Mesendoderm (in vitro differentiated cells): ENCODE data around the gene YIF1A.
"Not testable (repeated sequence)": the region's sequence is repeated elsewhere in the genome, so short reads cannot be mapped to it uniquely, and the experiment has no call there.

Experiments used
- DNase-seq: peaks from one replicate; pipeline ENCODE4 v3.0.0; 2013
- H2AK5ac ChIP-seq: 2 replicates; pipeline ENCODE4 v1.6.1; 2013; ENCODE audit warnings: low read length, inconsistent platforms
- H2BK120ac ChIP-seq: 2 replicates; pipeline ENCODE4 v1.6.1; 2013; ENCODE audit warnings: low read depth, mild to moderate bottlenecking, low read length, moderate library complexity, mixed read lengths
- H2BK15ac ChIP-seq: replicated peaks from 2 replicates; pipeline ENCODE4 v1.6.1; 2013; ENCODE audit warnings: low read depth, mild to moderate bottlenecking, moderate library complexity
- H2BK5ac ChIP-seq: 2 replicates; pipeline ENCODE4 v1.6.1; 2013; ENCODE audit warnings: low read length, inconsistent platforms
- H3K18ac ChIP-seq: 2 replicates; pipeline ENCODE4 v1.6.1; 2013; ENCODE audit warnings: mild to moderate bottlenecking, low read length, mixed read lengths
- H3K23ac ChIP-seq: one replicate; pipeline ENCODE4 v1.6.1; 2013; ENCODE audit warnings: low read length
- H3K27ac ChIP-seq: 2 replicates; pipeline ENCODE4 v1.5.1; 2013; ENCODE audit warnings: low read depth, mild to moderate bottlenecking, inconsistent platforms, low read length, moderate library complexity
- H3K27me3 ChIP-seq: 2 replicates; pipeline ENCODE4 v1.6.1; 2013; ENCODE audit warnings: low read length, control low read depth, mild to moderate bottlenecking, inconsistent platforms; ENCODE audit not compliant: insufficient read depth, poor library complexity
- H3K36me3 ChIP-seq: 2 replicates; pipeline ENCODE4 v1.6.1; 2013; ENCODE audit warnings: low read length, inconsistent platforms; ENCODE audit not compliant: control insufficient read depth, insufficient read depth
- H3K4ac ChIP-seq: one replicate; pipeline ENCODE4 v1.6.1; 2013; ENCODE audit warnings: low read depth, mild to moderate bottlenecking, low read length, moderate library complexity
- H3K4me1 ChIP-seq: 2 replicates; pipeline ENCODE4 v1.6.1; 2013; ENCODE audit warnings: low read depth, low read length, inconsistent platforms; ENCODE audit not compliant: control insufficient read depth
- H3K4me2 ChIP-seq: 2 replicates; pipeline ENCODE4 v1.6.1; 2013; ENCODE audit warnings: low read length
- H3K4me3 ChIP-seq: 2 replicates; pipeline ENCODE4 v1.5.1; 2013; ENCODE audit warnings: mild to moderate bottlenecking, low read length
- H3K56ac ChIP-seq: one replicate; pipeline ENCODE4 v1.6.1; 2013; ENCODE audit warnings: low read length
- H3K79me1 ChIP-seq: 2 replicates; pipeline ENCODE4 v1.6.1; 2013; ENCODE audit warnings: low read length, inconsistent platforms
- H3K79me2 ChIP-seq: 2 replicates; pipeline ENCODE4 v1.6.1; 2013; ENCODE audit warnings: mild to moderate bottlenecking, low read length; ENCODE audit not compliant: control insufficient read depth, insufficient read depth
- H3K9ac ChIP-seq: 2 replicates; pipeline ENCODE4 v1.6.1; 2013; ENCODE audit warnings: low read length, inconsistent platforms
- H4K5ac ChIP-seq: one replicate; pipeline ENCODE4 v1.6.1; 2013; ENCODE audit warnings: low read length
- H4K8ac ChIP-seq: one replicate; pipeline ENCODE4 v1.6.1; 2013; ENCODE audit warnings: low read depth, mild to moderate bottlenecking, control low read depth, low read length, moderate library complexity
- WGBS: extraction: QIAGEN DNeasy Blood & Tissue Kit; methylation state at CpG from one replicate; pipeline ENCODE4 v1.1.7; 2013; ENCODE audit warnings: low lambda C conversion rate, missing lambda C conversion rate; ENCODE audit not compliant: insufficient coverage; ENCODE audit errors: extremely low coverage; 5-methylcytosine and 5-hydroxymethylcytosine counted together

YIF1A gene

GRCh38 chr11:66310803-66311440 is 22.0 kb upstream of the YIF1A start:
- peak overlapping the region; percentile 34 for H3K9ac ChIP-seq
- not testable (repeated sequence) for H4K5ac ChIP-seq, H3K4ac ChIP-seq, H3K79me2 ChIP-seq, H2BK5ac ChIP-seq, H3K18ac ChIP-seq, H3K4me2 ChIP-seq, H3K27ac ChIP-seq, H2AK5ac ChIP-seq, H3K4me3 ChIP-seq, H2BK120ac ChIP-seq, H3K36me3 ChIP-seq, H3K4me1 ChIP-seq, H4K8ac ChIP-seq, H3K79me1 ChIP-seq, H2BK15ac ChIP-seq, H3K23ac ChIP-seq, H3K27me3 ChIP-seq, DNase-seq
- WGBS: no CpG with 5 or more reads among the region's 18 CpGs
- peak overlapping the region; percentile 49 for H3K56ac ChIP-seq

DNA sequence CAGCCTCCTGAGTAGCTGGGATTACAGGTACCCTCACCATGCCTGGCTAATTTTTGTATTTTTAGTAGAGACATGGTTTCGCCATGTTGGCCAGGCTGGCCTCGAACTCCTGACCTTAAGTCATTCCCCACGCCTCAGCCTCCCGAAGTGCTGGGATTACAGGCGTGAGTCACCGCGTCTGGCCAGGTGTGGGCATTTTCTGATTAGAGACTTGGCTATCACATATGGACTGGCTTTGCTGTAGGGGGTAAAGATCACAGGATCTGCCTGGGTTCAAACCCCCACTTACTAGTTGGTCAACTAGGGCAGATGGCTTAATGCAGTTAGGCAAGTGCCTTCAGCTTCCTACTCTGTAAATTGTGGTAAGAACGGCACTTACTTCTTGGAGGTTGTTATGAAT is 21.4 kb upstream of the YIF1A start:
- Histone ChIP-seq H3K79me2 (no peaks in the 10 kb centered on the region), H3K56ac (no peak overlapping the region), H2BK5ac (no peak overlapping the region), H4K5ac (no peak overlapping the region), H3K18ac (no peak overlapping the region), H3K4ac (no peak overlapping the region), H3K4me3 (no peak overlapping the region), H3K9ac (no peak overlapping the region), H3K27ac (no peak overlapping the region), H3K27me3 (no peaks in the 10 kb centered on the region), H3K23ac (no peak overlapping the region), H2BK120ac (no peak overlapping the region), H4K8ac (no peak overlapping the region), H2AK5ac (no peak overlapping the region), H2BK15ac (no peak overlapping the region), H3K36me3 (no peaks in the 10 kb centered on the region), H3K4me1 (peaks cover 8% of the 10 kb centered on the region), H3K79me1 (no peaks in the 10 kb centered on the region), H3K4me2 (no peak overlapping the region)
- WGBS: no CpG with 5 or more reads among the region's 8 CpGs
- DNase-seq: no peak

- WGBS: no CpG with 5 or more reads among the region's 3 CpGs
- H3K9ac ChIP-seq: no peak overlapping the region
- H2AK5ac ChIP-seq: no peak overlapping the region
Measured at GRCh38 chr11:66309475-66309874, 20.5 kb upstream of the YIF1A start.

GRCh38 chr11:66302656-66303055 is 13.7 kb upstream of the YIF1A start:
- DNase-seq: no peak
- Histone ChIP-seq H3K79me2 (no peaks in the 10 kb centered on the region), H3K27ac (no peak overlapping the region), H3K4me1 (no peaks in the 10 kb centered on the region), H2BK5ac (no peak overlapping the region), H3K18ac (no peak overlapping the region), H3K56ac (no peak overlapping the region), H3K4me2 (no peak overlapping the region), H4K8ac (no peak overlapping the region), H2BK15ac (no peak overlapping the region), H3K4me3 (no peak overlapping the region), H3K27me3 (no peaks in the 10 kb centered on the region), H4K5ac (no peak overlapping the region), H3K9ac (no peak overlapping the region), H3K36me3 (no peaks in the 10 kb centered on the region), H3K79me1 (no peaks in the 10 kb centered on the region), H3K23ac (no peak overlapping the region), H3K4ac (no peak overlapping the region), H2BK120ac (no peak overlapping the region), H2AK5ac (no peak overlapping the region)
- WGBS: no CpG with 5 or more reads among the region's 12 CpGs

More at GRCh38 chr11:66309475-66309874, 20.5 kb upstream of the YIF1A start:
- Histone ChIP-seq H3K23ac (no peak overlapping the region), H3K27me3 (no peaks in the 10 kb centered on the region), H3K4me2 (no peak overlapping the region), H3K79me2 (no peaks in the 10 kb centered on the region), H3K4me1 (peaks cover 8% of the 10 kb centered on the region), H3K56ac (no peak overlapping the region), H3K4me3 (no peak overlapping the region), H2BK5ac (no peak overlapping the region), H2BK120ac (no peak overlapping the region), H3K36me3 (no peaks in the 10 kb centered on the region), H3K4ac (no peak overlapping the region), H3K79me1 (no peaks in the 10 kb centered on the region), H2BK15ac (no peak overlapping the region), H4K5ac (no peak overlapping the region), H3K27ac (no peak overlapping the region), H4K8ac (no peak overlapping the region), H3K18ac (no peak overlapping the region)
- no peak for DNase-seq

DNA sequence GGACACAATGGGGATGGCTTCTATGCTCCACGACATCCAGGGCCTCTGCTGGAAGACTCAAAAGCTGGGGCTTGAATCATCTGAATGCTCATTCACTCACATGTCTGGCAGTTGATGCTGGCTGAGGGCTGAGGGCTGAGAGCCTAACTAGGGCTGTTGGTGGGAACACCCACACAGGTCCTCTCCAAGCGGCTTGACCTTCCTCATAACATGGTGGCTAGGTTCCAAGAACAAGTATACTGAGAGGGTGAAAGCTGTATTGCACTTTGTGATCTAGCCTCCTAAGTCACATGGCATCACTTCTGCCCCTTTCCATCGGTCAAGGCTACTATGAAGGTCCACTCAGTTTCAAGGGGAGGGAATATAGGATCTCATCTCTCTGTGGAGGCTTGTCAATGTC is 10.2 kb upstream of the YIF1A start:
- Histone ChIP-seq H3K4me1 (peaks cover 4% of the 10 kb centered on the region), H2BK15ac (no peak overlapping the region), H3K27ac (no peak overlapping the region), H3K27me3 (no peaks in the 10 kb centered on the region), H2BK120ac (no peak overlapping the region), H3K79me2 (no peaks in the 10 kb centered on the region), H3K9ac (no peak overlapping the region), H3K4me2 (no peak overlapping the region), H3K23ac (no peak overlapping the region), H3K36me3 (no peaks in the 10 kb centered on the region), H2AK5ac (no peak overlapping the region), H3K4me3 (no peak overlapping the region), H2BK5ac (no peak overlapping the region), H3K56ac (no peak overlapping the region), H3K79me1 (no peaks in the 10 kb centered on the region), H3K18ac (no peak overlapping the region), H3K4ac (no peak overlapping the region), H4K5ac (no peak overlapping the region), H4K8ac (no peak overlapping the region)
- no peak for DNase-seq
- no CpG with 5 or more reads among the region's 3 CpGs for WGBS

- Histone ChIP-seq H3K27ac (no peak overlapping the region), H3K79me1 (no peaks in the 10 kb centered on the region), H2BK15ac (no peak overlapping the region), H4K8ac (no peak overlapping the region), H2BK5ac (no peak overlapping the region), H3K4ac (no peak overlapping the region), H2BK120ac (no peak overlapping the region), H4K5ac (no peak overlapping the region), H2AK5ac (no peak overlapping the region), H3K4me3 (no peak overlapping the region), H3K23ac (no peak overlapping the region), H3K27me3 (no peaks in the 10 kb centered on the region), H3K4me2 (no peak overlapping the region), H3K79me2 (no peaks in the 10 kb centered on the region), H3K4me1 (peaks cover 4% of the 10 kb centered on the region), H3K9ac (no peak overlapping the region), H3K36me3 (no peaks in the 10 kb centered on the region), H3K56ac (no peak overlapping the region), H3K18ac (no peak overlapping the region)
- no CpG with 5 or more reads among the region's 8 CpGs for WGBS
- peak; percentile 30 for DNase-seq
Measured at GRCh38 chr11:66297610-66298009, 8.7 kb upstream of the YIF1A start.
